ENCODE data around the gene ALKBH4.

Gene ALKBH4

GRCh38 chr7:102472126-102473041 lies 7.7 kb upstream of the ALKBH4 start:
- no peak overlapping the region for H3K9ac ChIP-seq (ENCODE audit: low read length)
- H3K27me3 ChIP-seq (ENCODE audit: control insufficient read depth, insufficient read depth, low read length), result no peaks in the 10 kb centered on the region
- H3K4me3 ChIP-seq (ENCODE audit: low read length), result no peak overlapping the region
- peaks cover 4% of the 10 kb centered on the region for H3K36me3 ChIP-seq (ENCODE audit: control insufficient read depth, insufficient read depth, low read length)
- H3K27ac ChIP-seq (ENCODE audit: low read depth, low read length), result no peak overlapping the region
- no peaks in the 10 kb centered on the region for H3K4me1 ChIP-seq (ENCODE audit: control insufficient read depth, insufficient read depth, low read length)

DNA sequence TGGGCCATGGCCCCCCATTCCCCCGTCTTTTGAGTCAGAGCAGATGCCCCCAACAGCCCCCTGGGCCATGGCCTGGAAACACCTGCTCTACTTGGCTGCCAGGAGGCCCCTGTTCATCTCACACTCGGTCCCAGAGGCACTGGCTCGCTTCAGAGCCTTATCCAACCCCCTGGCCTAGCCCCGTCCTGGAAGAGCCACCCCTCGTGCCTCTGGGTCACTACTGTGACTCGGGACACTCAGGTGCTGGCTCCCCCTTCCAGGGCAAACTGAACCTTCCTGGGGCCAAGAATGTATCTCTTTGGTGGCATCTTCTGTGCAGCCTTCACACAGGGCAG lies 7.1 kb upstream of the ALKBH4 start:
- Histone ChIP-seq H3K36me3 (ENCODE audit: control insufficient read depth, insufficient read depth, low read length) (peaks cover 4% of the 10 kb centered on the region), H3K9ac (ENCODE audit: low read length) (no peak overlapping the region), H3K27me3 (ENCODE audit: control insufficient read depth, insufficient read depth, low read length) (no peaks in the 10 kb centered on the region), H3K27ac (ENCODE audit: low read depth, low read length) (no peak overlapping the region), H3K4me3 (ENCODE audit: low read length) (no peak overlapping the region), H3K4me1 (ENCODE audit: control insufficient read depth, insufficient read depth, low read length) (no peaks in the 10 kb centered on the region)

DNA sequence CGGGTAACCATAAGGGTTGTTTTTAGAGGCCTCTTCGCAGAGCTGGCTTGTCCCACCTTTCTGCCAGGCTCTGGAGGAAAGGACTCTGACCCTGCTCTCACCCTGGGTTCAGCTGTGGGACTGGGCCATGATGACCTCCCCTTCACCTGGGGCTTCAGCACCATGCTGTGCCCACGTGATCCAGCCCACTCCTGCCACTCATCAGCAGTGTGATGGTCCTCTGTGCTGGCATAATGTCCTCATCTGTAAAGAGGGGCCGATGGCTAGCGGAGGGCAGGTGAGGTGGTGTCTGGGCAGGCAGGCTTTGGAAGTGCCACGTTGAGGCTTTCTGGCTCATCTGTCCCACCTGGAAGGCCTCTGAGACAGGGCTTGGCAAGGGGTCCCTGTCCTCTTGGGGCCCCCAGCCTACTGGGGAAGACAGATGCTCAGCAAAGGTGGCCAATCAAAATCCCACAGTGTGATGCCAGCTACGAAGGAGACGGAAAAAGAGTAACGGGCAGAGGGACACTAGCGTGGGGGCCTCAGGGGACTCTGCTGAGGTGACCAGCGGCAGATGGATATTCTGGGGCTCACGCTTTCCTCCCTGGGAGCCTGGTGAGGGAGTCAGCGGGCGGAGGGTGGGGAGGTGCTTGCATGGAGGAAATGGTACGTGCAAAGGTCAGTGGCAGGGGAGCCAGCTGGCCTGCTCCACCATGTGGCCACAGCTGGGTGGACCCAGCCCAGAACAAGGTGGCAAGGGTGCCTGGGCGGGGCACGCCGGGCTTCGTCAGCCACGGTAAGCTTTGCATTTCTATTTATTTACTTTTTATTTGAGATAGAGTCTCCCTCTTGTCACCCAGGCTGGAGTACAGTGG lies 5.5 kb upstream of the ALKBH4 start:
- H3K4me1 ChIP-seq (ENCODE audit: control insufficient read depth, insufficient read depth, low read length), result peaks cover 7% of the 10 kb centered on the region
- H3K36me3 ChIP-seq (ENCODE audit: control insufficient read depth, insufficient read depth, low read length), result peaks cover 4% of the 10 kb centered on the region
- H3K27me3 ChIP-seq (ENCODE audit: control insufficient read depth, insufficient read depth, low read length), result no peaks in the 10 kb centered on the region
- H3K9ac ChIP-seq (ENCODE audit: low read length), result no peak overlapping the region
- no peak overlapping the region for H3K27ac ChIP-seq (ENCODE audit: low read depth, low read length)
- H3K4me3 ChIP-seq (ENCODE audit: low read length), result no peak overlapping the region

DNA sequence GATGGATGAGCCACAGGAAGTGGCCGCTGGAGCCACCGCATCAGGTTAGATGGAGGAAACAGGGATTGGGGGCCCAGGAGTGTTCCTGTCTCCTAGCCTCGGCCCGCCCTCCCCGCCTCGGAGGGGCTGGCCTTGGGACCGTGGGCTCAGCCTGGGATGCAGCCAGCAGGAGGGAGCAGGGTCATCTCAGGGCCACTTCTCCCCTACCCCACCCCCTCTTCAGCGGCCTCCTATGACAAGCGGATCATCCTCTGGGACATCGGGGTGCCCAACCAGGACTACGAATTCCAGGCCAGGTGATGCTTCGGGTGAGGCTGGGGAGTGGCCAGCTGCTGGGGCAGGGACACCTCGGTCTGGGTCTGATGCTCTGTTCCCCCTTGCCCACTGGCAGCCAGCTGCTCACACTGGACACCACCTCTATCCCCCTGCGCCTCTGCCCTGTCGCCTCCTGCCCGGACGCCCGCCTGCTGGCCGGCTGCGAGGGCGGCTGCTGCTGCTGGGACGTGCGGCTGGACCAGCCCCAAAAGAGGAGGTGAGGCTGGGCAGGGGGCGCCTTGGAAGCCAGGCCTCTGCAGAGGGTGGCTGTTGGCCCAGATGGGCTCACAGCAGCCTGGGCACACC lies 4.8 kb upstream of the ALKBH4 start:
- Histone ChIP-seq H3K4me3 (ENCODE audit: low read length) (no peak overlapping the region), H3K9ac (ENCODE audit: low read length) (no peak overlapping the region), H3K36me3 (ENCODE audit: control insufficient read depth, insufficient read depth, low read length) (peaks cover 4% of the 10 kb centered on the region), H3K4me1 (ENCODE audit: control insufficient read depth, insufficient read depth, low read length) (peaks cover 7% of the 10 kb centered on the region), H3K27me3 (ENCODE audit: control insufficient read depth, insufficient read depth, low read length) (no peaks in the 10 kb centered on the region), H3K27ac (ENCODE audit: low read depth, low read length) (no peak overlapping the region)

DNA sequence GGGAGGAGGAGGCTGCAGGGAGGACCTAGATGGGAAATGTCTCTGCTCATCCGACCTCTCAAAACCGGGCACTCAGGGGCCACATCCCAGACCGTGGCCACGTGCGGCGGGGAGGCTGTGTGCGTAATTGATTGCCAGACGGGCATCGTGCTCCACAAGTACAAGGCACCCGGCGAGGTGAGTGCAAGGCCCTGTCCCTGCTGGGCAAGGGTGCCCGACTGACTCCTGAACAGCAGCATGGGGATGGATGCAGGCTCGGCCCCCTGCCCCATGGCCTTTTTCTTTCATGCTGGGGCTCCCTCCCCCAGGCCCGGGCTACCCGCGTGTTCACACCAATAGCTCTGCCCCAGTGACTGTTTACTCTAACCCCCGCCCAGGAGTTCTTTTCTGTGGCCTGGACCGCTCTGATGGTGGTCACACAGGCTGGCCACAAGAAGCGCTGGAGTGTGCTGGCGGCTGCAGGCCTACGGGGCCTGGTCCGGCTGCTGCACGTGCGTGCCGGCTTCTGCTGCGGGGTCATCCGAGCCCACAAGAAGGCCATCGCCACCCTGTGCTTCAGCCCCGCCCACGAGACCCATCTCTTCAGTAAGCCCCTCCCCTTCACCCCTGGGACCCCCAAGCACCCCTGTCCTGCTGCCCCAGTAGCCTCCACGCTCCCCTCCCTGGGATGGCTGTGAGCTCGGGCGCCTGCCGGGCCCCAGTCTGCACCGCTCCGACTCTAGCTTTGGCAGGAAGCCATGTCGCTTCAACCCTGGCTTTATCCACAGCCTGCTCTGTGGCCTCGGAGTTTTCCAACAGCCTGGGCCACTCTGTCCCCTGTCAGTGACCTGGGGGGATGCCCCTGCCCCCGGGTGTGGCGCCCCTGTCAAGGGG lies 4.1 kb upstream of the ALKBH4 start:
- H3K27ac ChIP-seq (ENCODE audit: low read depth, low read length), result no peak overlapping the region
- H3K4me1 ChIP-seq (ENCODE audit: control insufficient read depth, insufficient read depth, low read length), result peaks cover 9% of the 10 kb centered on the region
- no peak overlapping the region for H3K9ac ChIP-seq (ENCODE audit: low read length)
- H3K27me3 ChIP-seq (ENCODE audit: control insufficient read depth, insufficient read depth, low read length), result no peaks in the 10 kb centered on the region
- no peak overlapping the region for H3K4me3 ChIP-seq (ENCODE audit: low read length)
- peaks cover 4% of the 10 kb centered on the region for H3K36me3 ChIP-seq (ENCODE audit: control insufficient read depth, insufficient read depth, low read length)

DNA sequence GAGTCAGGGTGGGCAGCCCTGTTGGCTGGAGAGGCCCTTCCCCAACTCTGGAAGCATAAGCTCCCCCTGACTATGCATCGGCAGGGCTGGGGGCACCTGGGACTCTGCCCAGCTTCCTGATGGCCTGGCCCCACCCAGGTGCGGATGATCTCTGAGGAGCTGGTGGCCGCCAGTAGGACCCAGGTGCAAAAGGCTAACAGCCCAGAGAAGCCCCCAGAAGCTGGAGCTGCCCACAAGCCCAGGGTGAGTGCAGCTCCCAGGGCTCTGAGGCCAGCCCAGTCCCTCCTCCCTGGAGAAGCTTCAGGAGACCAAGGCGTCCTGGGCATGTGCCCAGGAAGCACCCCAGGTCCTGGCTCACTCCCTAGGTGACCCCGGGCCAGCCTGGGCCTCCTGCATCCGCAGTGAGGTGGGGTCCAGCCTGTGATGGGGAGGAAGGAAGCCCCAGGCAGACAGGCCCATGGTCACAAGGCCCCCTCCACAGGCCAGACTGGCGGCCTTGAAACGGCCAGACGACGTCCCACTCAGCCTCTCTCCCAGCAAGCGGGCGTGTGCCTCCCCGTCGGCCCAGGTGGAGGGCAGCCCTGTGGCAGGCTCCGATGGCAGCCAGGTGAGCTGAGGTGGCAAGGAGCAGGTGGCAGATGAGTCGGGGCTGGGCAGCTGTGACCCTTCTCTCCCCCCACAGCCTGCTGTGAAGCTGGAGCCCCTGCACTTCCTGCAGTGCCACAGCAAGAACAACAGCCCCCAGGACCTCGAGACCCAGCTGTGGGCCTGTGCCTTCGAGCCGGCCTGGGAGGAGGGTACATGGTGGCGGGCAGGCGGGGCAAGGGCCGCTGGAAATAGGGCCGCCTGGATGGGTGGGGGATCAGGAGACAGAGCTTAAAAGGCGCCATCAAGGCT lies 3.2 kb upstream of the ALKBH4 start:
- Histone ChIP-seq H3K9ac (ENCODE audit: low read length) (no peak overlapping the region), H3K27me3 (ENCODE audit: control insufficient read depth, insufficient read depth, low read length) (no peaks in the 10 kb centered on the region), H3K4me3 (ENCODE audit: low read length) (no peak overlapping the region), H3K36me3 (ENCODE audit: control insufficient read depth, insufficient read depth, low read length) (peaks cover 4% of the 10 kb centered on the region), H3K4me1 (ENCODE audit: control insufficient read depth, insufficient read depth, low read length) (peaks cover 12% of the 10 kb centered on the region), H3K27ac (ENCODE audit: low read depth, low read length) (no peak overlapping the region)

GRCh38 chr7:102466097-102466496 lies 1.4 kb upstream of the ALKBH4 start:
- Histone ChIP-seq H3K4me1 (ENCODE audit: control insufficient read depth, insufficient read depth, low read length) (peaks cover 12% of the 10 kb centered on the region), H3K36me3 (ENCODE audit: control insufficient read depth, insufficient read depth, low read length) (no peaks in the 10 kb centered on the region), H3K9ac (ENCODE audit: low read length) (no peak overlapping the region), H3K4me3 (ENCODE audit: low read length) (peak overlapping the region; percentile 82), H3K27ac (ENCODE audit: low read depth, low read length) (no peak overlapping the region), H3K27me3 (ENCODE audit: control insufficient read depth, insufficient read depth, low read length) (no peaks in the 10 kb centered on the region)

- peaks cover 12% of the 10 kb centered on the region for H3K4me1 ChIP-seq (ENCODE audit: control insufficient read depth, insufficient read depth, low read length)
- H3K4me3 ChIP-seq (ENCODE audit: low read length), result peak overlapping the region; percentile 82
- H3K36me3 ChIP-seq (ENCODE audit: control insufficient read depth, insufficient read depth, low read length), result peaks cover 3% of the 10 kb centered on the region
- H3K27me3 ChIP-seq (ENCODE audit: control insufficient read depth, insufficient read depth, low read length), result no peaks in the 10 kb centered on the region
- peak overlapping the region; percentile 41 for H3K27ac ChIP-seq (ENCODE audit: low read depth, low read length)
- peak overlapping the region; percentile 75 for H3K9ac ChIP-seq (ENCODE audit: low read length)
Measured at GRCh38 chr7:102463841-102464576, 654 bp downstream of the ALKBH4 start.

DNA sequence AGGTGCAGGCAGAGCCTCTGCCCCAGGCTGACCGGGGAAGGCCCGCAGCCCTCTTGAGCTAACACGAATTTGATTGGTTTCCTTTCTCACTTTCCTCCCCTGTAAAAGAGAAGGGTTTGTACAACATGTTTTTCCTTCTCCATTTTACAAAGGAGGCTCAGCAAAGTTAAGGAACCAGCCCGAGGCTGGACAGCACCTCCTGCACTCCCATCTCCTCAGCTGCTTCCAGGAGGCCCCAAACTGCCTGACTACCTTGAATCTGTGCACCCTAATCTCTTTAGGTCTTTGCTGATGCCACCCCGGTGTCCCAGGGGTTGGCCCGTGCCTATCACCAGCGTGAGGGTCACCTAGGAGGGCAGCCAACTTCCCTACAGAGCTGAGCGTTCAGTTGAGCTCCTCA lies 4.2 kb downstream of the ALKBH4 start:
- H3K9ac ChIP-seq (ENCODE audit: low read length), result no peak overlapping the region
- H3K4me3 ChIP-seq (ENCODE audit: low read length), result no peak overlapping the region
- H3K27ac ChIP-seq (ENCODE audit: low read depth, low read length), result no peak overlapping the region
- peaks cover 5% of the 10 kb centered on the region for H3K4me1 ChIP-seq (ENCODE audit: control insufficient read depth, insufficient read depth, low read length)
- no peaks in the 10 kb centered on the region for H3K27me3 ChIP-seq (ENCODE audit: control insufficient read depth, insufficient read depth, low read length)
- peaks cover 14% of the 10 kb centered on the region for H3K36me3 ChIP-seq (ENCODE audit: control insufficient read depth, insufficient read depth, low read length)

GRCh38 chr7:102459221-102459844 lies 5.3 kb downstream of the ALKBH4 start:
- Histone ChIP-seq H3K27me3 (ENCODE audit: control insufficient read depth, insufficient read depth, low read length) (no peaks in the 10 kb centered on the region), H3K4me1 (ENCODE audit: control insufficient read depth, insufficient read depth, low read length) (peaks cover 5% of the 10 kb centered on the region), H3K36me3 (ENCODE audit: control insufficient read depth, insufficient read depth, low read length) (peaks cover 14% of the 10 kb centered on the region), H3K27ac (ENCODE audit: low read depth, low read length) (no peak overlapping the region), H3K9ac (ENCODE audit: low read length) (no peak overlapping the region), H3K4me3 (ENCODE audit: low read length) (no peak overlapping the region)
